Calu3 (cell line): Measurements from ENCODE around the gene HMGB1. TPM values are rescaled to one million over a fixed set of nuclear protein-coding genes. Genes with fewer than 3 reads are reported as not detected.
A peak's percentile ranks its signal among the peaks of the same experiment; 100 is the strongest.

Source experiments
- BruUV-seq: library from RNA; stranded (reverse); fragments of 400-500 nt; replicated peaks from 2 replicates; lab custom pipeline; 2021; lab: Mats Ljungman, UMichigan
- CTCF ChIA-PET: fragments of 300-600 bp; sonication (Branson Sonifier 250); formaldehyde crosslinking; loops from one replicate; lab custom pipeline; 2022; ENCODE audit warnings: antibody characterized with exemption; lab: Charles Lee
- DNase-seq: peaks from one replicate; pipeline ENCODE4 v3.0.0; 2022
- H3K27ac Mint-ChIP-seq: one replicate; pipeline ENCODE4 v1.8.0; 2022; ENCODE audit warnings: mixed read lengths; ENCODE audit not compliant: unreplicated experiment
- H3K27me3 Mint-ChIP-seq: one replicate; pipeline ENCODE4 v1.8.0; 2022; ENCODE audit warnings: mixed read lengths; ENCODE audit not compliant: unreplicated experiment
- H3K36me3 Mint-ChIP-seq: one replicate; pipeline ENCODE4 v1.8.0; 2022; ENCODE audit warnings: mild to moderate bottlenecking, moderate library complexity, mixed read lengths; ENCODE audit not compliant: insufficient read depth, unreplicated experiment
- H3K4me1 Mint-ChIP-seq: one replicate; pipeline ENCODE4 v1.8.0; 2022; ENCODE audit warnings: mild to moderate bottlenecking, low read depth, mixed read lengths; ENCODE audit not compliant: unreplicated experiment
- H3K4me3 Mint-ChIP-seq: one replicate; pipeline ENCODE4 v1.8.0; 2022; ENCODE audit warnings: mild to moderate bottlenecking, low read depth, moderate library complexity, mixed read lengths; ENCODE audit not compliant: unreplicated experiment
- H3K9me3 Mint-ChIP-seq: one replicate; pipeline ENCODE4 v1.8.0; 2022; ENCODE audit warnings: low read depth, mixed read lengths; ENCODE audit not compliant: unreplicated experiment
- intact Hi-C: fragments of 100-400 bp; cut with micrococcal nuclease; formaldehyde crosslinking; loops from one replicate; pipeline ENCODE4 v1.10.0; 2022; ENCODE audit not compliant: unreplicated experiment
- total RNA-seq: library from RNA; stranded (reverse); gene quantifications from 2 replicates; pipeline ENCODE4 v1.2.3, GENCODE V29; 2022
- TF ChIP-seq, protein P1 (sequence below): fragments of 200-600 bp; IDR thresholded peaks from one replicate; pipeline ENCODE4 v1.8.0; 2022; ENCODE audit warnings: antibody characterized with exemption; ENCODE audit not compliant: unreplicated experiment

The HMGB1 gene
- total RNA-seq, 1 experiment from 2014 or later: 410 TPM

DNA sequence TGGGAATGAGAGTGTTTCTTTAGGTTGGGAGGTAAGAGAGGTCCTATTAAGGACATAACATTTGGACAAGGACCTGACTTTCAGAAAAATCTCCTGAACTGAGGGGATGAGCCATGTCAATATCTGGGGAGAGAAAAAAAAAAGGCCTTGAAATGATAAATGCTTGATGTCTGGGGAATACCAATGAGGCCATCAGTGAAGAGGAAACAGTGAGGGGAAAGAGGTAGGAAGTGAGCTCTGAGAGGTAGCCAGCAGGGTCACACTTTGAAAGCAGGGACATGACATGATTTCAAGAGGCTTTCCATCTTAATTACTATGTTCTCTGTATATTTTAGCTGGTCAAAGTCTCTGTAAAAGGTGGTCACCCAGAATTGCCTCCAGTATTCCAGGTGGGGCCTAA lies 53.4 kb downstream of the HMGB1 start:
- CTCF ChIA-PET: no interaction called here
- no peaks in the 10 kb centered on the region for H3K27me3 Mint-ChIP-seq
- intact Hi-C loops: no loop called here
- H3K4me1 Mint-ChIP-seq: no peaks in the 10 kb centered on the region
- no peak for DNase-seq
- H3K4me3 Mint-ChIP-seq: no peak overlapping the region
- H3K36me3 Mint-ChIP-seq: peaks cover 3% of the 10 kb centered on the region
- TF ChIP-seq, protein P1, sequence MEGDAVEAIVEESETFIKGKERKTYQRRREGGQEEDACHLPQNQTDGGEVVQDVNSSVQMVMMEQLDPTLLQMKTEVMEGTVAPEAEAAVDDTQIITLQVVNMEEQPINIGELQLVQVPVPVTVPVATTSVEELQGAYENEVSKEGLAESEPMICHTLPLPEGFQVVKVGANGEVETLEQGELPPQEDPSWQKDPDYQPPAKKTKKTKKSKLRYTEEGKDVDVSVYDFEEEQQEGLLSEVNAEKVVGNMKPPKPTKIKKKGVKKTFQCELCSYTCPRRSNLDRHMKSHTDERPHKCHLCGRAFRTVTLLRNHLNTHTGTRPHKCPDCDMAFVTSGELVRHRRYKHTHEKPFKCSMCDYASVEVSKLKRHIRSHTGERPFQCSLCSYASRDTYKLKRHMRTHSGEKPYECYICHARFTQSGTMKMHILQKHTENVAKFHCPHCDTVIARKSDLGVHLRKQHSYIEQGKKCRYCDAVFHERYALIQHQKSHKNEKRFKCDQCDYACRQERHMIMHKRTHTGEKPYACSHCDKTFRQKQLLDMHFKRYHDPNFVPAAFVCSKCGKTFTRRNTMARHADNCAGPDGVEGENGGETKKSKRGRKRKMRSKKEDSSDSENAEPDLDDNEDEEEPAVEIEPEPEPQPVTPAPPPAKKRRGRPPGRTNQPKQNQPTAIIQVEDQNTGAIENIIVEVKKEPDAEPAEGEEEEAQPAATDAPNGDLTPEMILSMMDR: no peak
- no peak overlapping the region for H3K27ac Mint-ChIP-seq
- H3K9me3 Mint-ChIP-seq: no peaks in the 10 kb centered on the region
- no TSS peak for BruUV-seq

DNA sequence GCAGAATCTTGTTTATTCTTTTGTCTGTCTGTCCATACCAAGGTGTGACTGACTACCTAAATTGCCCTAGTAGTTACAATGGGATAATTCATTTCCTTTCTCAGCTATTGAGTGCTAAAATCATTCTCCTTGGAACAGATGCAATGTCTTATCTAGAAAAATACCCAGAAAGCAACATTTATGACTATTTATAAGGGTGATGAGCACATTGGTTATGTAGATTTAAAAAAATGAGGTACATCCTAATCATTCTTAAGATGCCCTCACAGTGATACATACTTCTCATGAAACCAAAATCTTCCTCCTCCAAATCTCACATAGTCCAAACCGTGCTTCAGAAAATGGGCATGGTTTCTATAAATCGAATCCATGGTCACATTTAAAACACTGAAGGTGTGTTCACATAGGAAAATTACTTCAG lies 55.0 kb downstream of the HMGB1 start:
- H3K27ac Mint-ChIP-seq: no peak overlapping the region
- no peaks in the 10 kb centered on the region for H3K4me1 Mint-ChIP-seq
- no peaks in the 10 kb centered on the region for H3K9me3 Mint-ChIP-seq
- intact Hi-C loops: no loop called here
- no peak overlapping the region for H3K4me3 Mint-ChIP-seq
- H3K27me3 Mint-ChIP-seq: no peaks in the 10 kb centered on the region
- CTCF ChIA-PET: interaction anchor here (0.6 kb wide), 1 partner anchor 295 kb away, joined by 7 read pairs; no protein-coding TSS in a partner anchor
- TF ChIP-seq, protein P1: no peak
- peaks cover 3% of the 10 kb centered on the region for H3K36me3 Mint-ChIP-seq
- no TSS peak for BruUV-seq
- DNase-seq: no peak

DNA sequence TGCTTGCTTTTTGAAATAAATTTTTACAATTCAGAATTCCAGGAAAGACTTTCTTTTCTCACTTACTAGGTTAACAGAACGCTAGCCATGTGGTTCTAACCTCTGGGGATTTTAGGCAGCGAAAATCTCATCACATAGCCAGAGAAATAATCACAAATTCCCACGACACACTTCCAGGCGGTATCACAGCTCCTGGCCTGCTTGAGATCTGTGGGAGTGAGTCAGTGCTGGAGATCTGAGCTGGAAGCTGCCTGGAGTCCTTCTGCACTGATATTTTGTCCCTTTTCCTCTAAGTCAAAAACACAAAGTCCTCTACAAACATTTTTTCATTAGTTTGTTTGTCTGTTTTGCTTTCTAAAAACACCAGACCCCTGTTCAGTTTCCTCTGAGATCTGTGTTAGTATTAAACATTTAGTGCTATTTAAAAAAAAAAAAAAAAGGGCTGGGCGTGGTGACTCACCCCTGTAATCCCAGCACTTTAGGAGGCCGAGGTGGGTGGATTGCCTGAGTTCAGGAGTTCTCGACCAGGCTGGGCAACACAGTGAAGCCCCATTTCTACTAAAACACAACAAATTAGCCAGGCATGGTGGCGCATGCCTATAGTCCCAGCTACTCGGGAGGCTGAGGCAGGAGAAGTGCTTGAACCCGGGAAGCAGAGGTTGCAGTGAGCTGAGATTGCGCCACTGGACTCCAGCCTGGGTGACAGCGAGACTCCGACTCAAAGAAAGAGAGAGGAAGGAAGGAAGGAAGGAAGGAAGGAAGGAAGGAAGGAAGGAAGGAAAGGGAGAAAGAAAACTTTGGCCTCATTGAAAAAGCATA lies 55.6 kb downstream of the HMGB1 start:
- CTCF ChIA-PET: interaction anchor here (0.6 kb wide), 1 partner anchor 294 kb away, joined by 7 read pairs; no protein-coding TSS in a partner anchor
- intact Hi-C loops: no loop called here
- Mint-ChIP-seq H3K9me3 (no peaks in the 10 kb centered on the region), H3K4me1 (no peaks in the 10 kb centered on the region), H3K27ac (no peak overlapping the region), H3K27me3 (no peaks in the 10 kb centered on the region), H3K36me3 (peaks cover 3% of the 10 kb centered on the region), H3K4me3 (no peak overlapping the region)
- DNase-seq: no peak
- no TSS peak for BruUV-seq
- TF ChIP-seq, protein P1: no peak

DNA sequence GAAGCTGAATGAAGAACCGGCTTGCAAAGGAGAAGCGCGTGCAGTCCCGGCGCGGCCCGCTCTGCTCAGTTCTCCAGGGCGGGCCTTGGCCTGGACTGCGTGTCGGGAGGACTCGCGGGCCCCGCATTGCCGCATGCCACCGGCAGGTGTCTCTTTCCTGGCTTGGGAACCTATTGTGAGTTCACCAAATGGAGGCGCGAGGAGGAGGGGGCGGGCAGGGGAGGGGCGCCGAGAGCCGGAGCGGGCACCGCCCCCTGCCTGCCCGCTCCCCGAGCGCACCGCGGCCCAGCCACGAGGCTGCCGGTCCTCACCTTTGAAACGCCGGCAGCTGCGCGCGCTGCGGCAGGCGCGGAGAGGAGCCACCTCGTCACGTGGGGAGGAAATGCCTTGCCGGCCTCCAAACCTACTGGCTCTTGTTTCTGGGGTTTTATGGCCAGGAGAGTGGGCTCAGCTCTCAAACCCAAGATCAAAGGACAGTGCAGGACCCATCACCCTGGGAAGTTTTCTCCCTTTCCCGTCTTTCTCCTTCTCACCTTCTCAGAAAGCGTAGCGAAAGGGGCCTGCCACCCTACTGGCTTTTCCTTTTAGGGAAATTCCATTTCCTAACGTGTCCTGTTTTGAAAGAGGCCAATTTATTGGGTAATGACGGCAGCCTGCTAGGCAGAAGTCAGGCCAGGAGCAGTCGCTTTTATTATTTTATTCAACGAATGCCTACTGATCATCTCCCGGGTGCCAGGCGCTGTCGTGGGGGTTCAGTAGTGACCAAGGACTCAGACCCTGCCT lies 57.2 kb downstream of the HMGB1 start:
- intact Hi-C loops: no loop called here
- TF ChIP-seq, protein P1: peak; percentile 38
- CTCF ChIA-PET: no interaction called here
- no peaks in the 10 kb centered on the region for H3K9me3 Mint-ChIP-seq
- no TSS peak for BruUV-seq
- H3K4me3 Mint-ChIP-seq: peak overlapping the region; percentile 7
- H3K36me3 Mint-ChIP-seq: peaks cover 3% of the 10 kb centered on the region
- no peaks in the 10 kb centered on the region for H3K27me3 Mint-ChIP-seq
- H3K4me1 Mint-ChIP-seq: no peaks in the 10 kb centered on the region
- DNase-seq: peak; percentile 91
- no peak overlapping the region for H3K27ac Mint-ChIP-seq
